OCI-LY1 (cell line): ENCODE results near the gene CAPN10.

Experiments used
- CTCF ChIP-seq: fragments of 200-600 bp; sonication (generic), shearing (Covaris generic); IDR thresholded peaks from 2 replicates; pipeline ENCODE4 v1.5.1; 2017; ENCODE audit warnings: mild to moderate bottlenecking, antibody characterized with exemption, low read length, moderate library complexity, mixed read lengths
- EZH2 ChIP-seq: fragments of 200-600 bp; sonication (generic), shearing (Covaris generic); IDR thresholded peaks from 2 replicates; pipeline ENCODE4 v1.8.0; 2017; ENCODE audit warnings: borderline replicate concordance, mixed run types, mild to moderate bottlenecking, antibody characterized with exemption, low read length, moderate library complexity, mixed read lengths

- no peak for TF ChIP-seq CTCF
- TF ChIP-seq EZH2 = no peak
Observed at GRCh38 chr2:240560480-240561324, 25.8 kb upstream of the CAPN10 start.
